COR-L47 (cell line): Measurements from ENCODE around the gene CARD19.

Source experiments
- DNase-seq: peaks from one replicate; lab custom pipeline; 2025; lab: John Stamatoyannopoulos, UW

CARD19 gene

GRCh38 chr9:93161786-93162562, 66.0 kb downstream of the CARD19 start:
- no peak for DNase-seq
